Sigmoid colon (tissue), 4 donors: ENCODE data around the gene CRIP3.

ENCODE experiments used
- CTCF ChIP-seq, 4 experiments: fragments of 450-650 bp in 3 of 4; fragments of 200-600 bp in 1 of 4; IDR thresholded peaks; one replicate each; pipeline ENCODE4 v1.5.1; 2016 to 2019; ENCODE audit warnings: antibody characterized with exemption in 4 of 4, mild to moderate bottlenecking in 3 of 4, moderate library complexity in 2 of 4
- EP300 ChIP-seq, 4 donors: sonication (generic); formaldehyde crosslinking; IDR thresholded peaks; one replicate each; pipeline ENCODE4 v1.6.1; 2017; ENCODE audit warnings: antibody characterized with exemption in 4 of 4
- POLR2A ChIP-seq, 2 donors: fragments of 450-650 bp; IDR thresholded peaks; one replicate each; pipeline ENCODE4 v1.6.1; 2016; ENCODE audit warnings: antibody characterized with exemption in 2 of 2, mild to moderate bottlenecking in 2 of 2, moderate library complexity in 2 of 2
- POLR2AphosphoS5 ChIP-seq, 4 donors: sonication (generic); formaldehyde crosslinking; IDR thresholded peaks; one replicate each; pipeline ENCODE4 v1.6.1; 2017; ENCODE audit warnings: antibody characterized with exemption in 4 of 4

GRCh38 chr6:43286456-43286979 is 22.1 kb downstream of the CRIP3 start:
- TF ChIP-seq EP300 (IDR thresholded peaks at IDR 0.05): no peak
- TF ChIP-seq CTCF (IDR thresholded peaks at IDR 0.05): no peak
- TF ChIP-seq POLR2AphosphoS5 (IDR thresholded peaks at IDR 0.05): no peak
- no peak for TF ChIP-seq POLR2A (IDR thresholded peaks at IDR 0.05)
